A549 (cell line): Measurements from ENCODE around the gene RPL7L1.
"Not testable (repeated sequence)": the region's sequence is repeated elsewhere in the genome, so short reads cannot be mapped to it uniquely, and the experiment has no call there.

Experiments used
- CTCF ChIP-seq: fragments of >200 bp; sonication (Bioruptor Twin); formaldehyde crosslinking; IDR thresholded peaks from 3 replicates; pipeline ENCODE4 v1.5.1; 2016
- ESRRA ChIP-seq: fragments of 150-350 bp; IDR thresholded peaks from 2 replicates; pipeline ENCODE4 v1.6.1; 2014; ENCODE audit warnings: mild to moderate bottlenecking, low read length, borderline replicate concordance
- TP53 ChIP-seq: fragments of 250-450 bp; sonication (Bioruptor Pico); IDR thresholded peaks from 2 replicates; pipeline ENCODE4 v1.5.0; 2021; ENCODE audit warnings: mild to moderate bottlenecking, moderate library complexity
- ZFP36 ChIP-seq: fragments of 450-650 bp; IDR thresholded peaks from 2 replicates; pipeline ENCODE4 v1.6.1; 2014; ENCODE audit warnings: borderline replicate concordance; ENCODE audit not compliant: partially characterized antibody

- TF ChIP-seq ZFP36, CTCF, ESRRA, TP53: not testable (repeated sequence)
Observed at GRCh38 chr6:42888201-42888600, 8.8 kb downstream of the RPL7L1 start.
